ENCODE results near the gene SFXN4.

DNA sequence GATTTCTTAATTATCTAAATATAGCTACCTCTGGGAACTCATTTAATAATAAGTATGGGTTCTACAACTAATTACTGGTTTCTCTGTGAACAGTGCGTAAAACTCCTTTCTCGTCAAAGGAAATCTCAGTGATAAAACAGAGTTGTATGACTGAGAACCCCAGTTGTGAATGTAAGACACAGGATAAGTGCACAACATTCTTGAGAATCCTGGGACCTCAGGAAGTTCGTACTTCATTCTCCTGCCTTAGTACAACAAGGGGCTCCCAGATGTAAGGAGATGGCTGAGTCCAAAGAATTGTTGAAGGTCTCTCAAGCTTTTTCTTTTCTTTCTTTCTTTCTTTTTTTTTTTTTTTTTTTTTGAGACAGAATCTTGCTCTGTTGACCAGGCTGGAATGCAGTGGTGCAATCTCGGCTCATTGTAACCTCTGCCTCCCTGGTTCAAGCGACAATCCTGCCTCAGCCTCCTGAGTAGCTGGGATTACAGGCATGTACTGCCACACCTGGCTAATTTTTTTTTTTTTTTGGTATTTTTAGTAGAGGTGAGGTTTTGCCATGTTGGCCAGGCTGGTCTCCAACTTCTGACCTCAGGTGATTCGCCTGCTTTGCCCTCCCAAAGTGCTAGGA is 49.1 kb downstream of the SFXN4 start:
- TF ChIP-seq KAT7 (CRISPR knock-in tag; IDR thresholded peaks at IDR 0.05; ENCODE audit: borderline replicate concordance) (no peak), RBBP5 (IDR thresholded peaks at IDR 0.05; ENCODE audit: borderline replicate concordance, insufficient read depth, low read length, poor library complexity, severe bottlenecking) (no peak), SIN3A (IDR thresholded peaks at IDR 0.05; ENCODE audit: borderline replicate concordance in 2 of 2, control insufficient read depth in 1 of 2, low read depth in 2 of 2, low read length in 2 of 2) (no peak), ELF1 (tag; IDR thresholded peaks at IDR 0.05) (no peak), TAF1 (IDR thresholded peaks at IDR 0.05; ENCODE audit: control insufficient read depth, extremely low read depth, insufficient read depth, low read length, severe bottlenecking) (no peak)
